GM12878 (cell line): ENCODE measurements around the gene PTCD3. TPM values are rescaled to one million over a fixed set of nuclear protein-coding genes. Genes with fewer than 3 reads are reported as not detected.

Experiments used
- ATAC-seq: fragments of 200-7000 bp; cut with Tn5 transposase; 3 replicates; pipeline ENCODE4 v1.9.1; 2020; ENCODE audit warnings: mild to moderate bottlenecking, moderate library complexity
- BruUV-seq: library from RNA; stranded (reverse); fragments of 400-500 nt; replicated peaks from 2 replicates; lab custom pipeline; 2021; lab: Mats Ljungman, UMichigan
- CTCF ChIA-PET: fragments of 300-600 bp; sonication (Branson Sonifier 250); formaldehyde crosslinking; extraction: SDS; loops from one replicate; lab custom pipeline; 2021; ENCODE audit warnings: inconsistent platforms; lab: Yijun Ruan, JAX
- POLR2A ChIA-PET: fragments of 350-600 bp; formaldehyde crosslinking; extraction: SDS; loops from one replicate; lab custom pipeline; 2021; ENCODE audit warnings: inconsistent platforms; lab: Charles Lee
- RAD21 ChIA-PET: fragments of 300-600 bp; sonication (Branson Sonifier 250); formaldehyde crosslinking; loops from one replicate; lab custom pipeline; 2023; ENCODE audit warnings: antibody characterized with exemption; ENCODE audit not compliant: unreplicated experiment; lab: Charles Lee
- SMC1A ChIA-PET: fragments of 300-600 bp; sonication (Branson Sonifier 250); formaldehyde crosslinking; loops from one replicate; lab custom pipeline; 2023; ENCODE audit not compliant: unreplicated experiment, uncharacterized antibody; lab: Charles Lee
- DNase-seq: peaks from one replicate; pipeline ENCODE4 v3.0.0-alpha.2; 2011; ENCODE audit warnings: low read depth, low spot score
- FAIRE-seq: peaks from 3 replicates; lab custom pipeline; 2011; peaks lifted over from hg19 to GRCh38; lab: Jason Lieb, UNC
- H2AFZ ChIP-seq: 2 replicates; pipeline ENCODE4 v1.6.0; 2011; ENCODE audit warnings: low read depth, low read length, control low read depth; ENCODE audit not compliant: control insufficient read depth
- H3K27ac ChIP-seq: 2 replicates; pipeline ENCODE4 v1.5.1; 2011; ENCODE audit warnings: control low read depth; ENCODE audit not compliant: control insufficient read depth, insufficient read depth
- H3K27me3 ChIP-seq, 2 experiments: replicated peaks in 1 of 2; 2 replicates each; pipeline versions ENCODE4 v1.6.0 to v1.6.1; 2011; ENCODE audit warnings: low read length in 1 of 2; ENCODE audit not compliant: control insufficient read depth in 2 of 2, insufficient read depth in 2 of 2
- H3K36me3 ChIP-seq, 2 experiments: 2 replicates each; pipeline ENCODE4 v1.5.1; 2011; ENCODE audit warnings: low read length in 1 of 2; ENCODE audit not compliant: control insufficient read depth in 2 of 2, insufficient read depth in 2 of 2
- H3K4me1 ChIP-seq: 2 replicates; pipeline ENCODE4 v1.6.1; 2011; ENCODE audit warnings: mild to moderate bottlenecking, low read length, moderate library complexity, mixed read lengths; ENCODE audit not compliant: control insufficient read depth, insufficient read depth
- H3K4me2 ChIP-seq: 2 replicates; pipeline ENCODE4 v1.6.0; 2011; ENCODE audit warnings: control low read depth; ENCODE audit not compliant: control insufficient read depth, insufficient read depth
- H3K4me3 ChIP-seq: fragments of 200-600 bp; sonication (generic); 2 replicates; pipeline ENCODE4 v1.5.1; 2016
- H3K79me2 ChIP-seq: 2 replicates; pipeline ENCODE4 v1.6.0; 2011; ENCODE audit warnings: low read length; ENCODE audit not compliant: control insufficient read depth, insufficient read depth
- H3K9ac ChIP-seq: 2 replicates; pipeline ENCODE4 v1.8.0; 2011; ENCODE audit warnings: low read length, control low read depth, mixed read lengths; ENCODE audit not compliant: control insufficient read depth, insufficient read depth
- H3K9me3 ChIP-seq: replicated peaks from 3 replicates; pipeline ENCODE4 v1.5.1; 2011; ENCODE audit warnings: mild to moderate bottlenecking, low read length; ENCODE audit not compliant: control insufficient read depth, insufficient read depth
- H4K20me1 ChIP-seq: 2 replicates; pipeline ENCODE4 v1.6.0; 2011; ENCODE audit not compliant: control insufficient read depth, insufficient read depth
- CREB1 ChIP-seq: IDR thresholded peaks from 2 replicates; pipeline ENCODE4 v1.6.1; 2012; ENCODE audit warnings: low read depth, mild to moderate bottlenecking, inconsistent platforms
- EED ChIP-seq: sonication (generic); IDR thresholded peaks from 2 replicates; pipeline ENCODE4 v1.6.1; 2016; ENCODE audit warnings: antibody characterized with exemption, low read depth
- NKRF ChIP-seq: fragments of 450-650 bp; conservative IDR thresholded peaks from 2 replicates; pipeline ENCODE4 v1.6.1; 2017; ENCODE audit warnings: mild to moderate bottlenecking, moderate library complexity
- NR2C1 ChIP-seq: fragments of 450-650 bp; IDR thresholded peaks from 2 replicates; pipeline ENCODE4 v1.6.1; 2017; ENCODE audit warnings: antibody characterized with exemption, mild to moderate bottlenecking, moderate library complexity
- POLR2A ChIP-seq: IDR thresholded peaks from 2 replicates; pipeline ENCODE4 v1.6.1; 2011; ENCODE audit warnings: low read depth, mild to moderate bottlenecking, low read length
- RAD21 ChIP-seq: IDR thresholded peaks from 2 replicates; pipeline ENCODE4 v1.6.1; 2011; ENCODE audit warnings: mild to moderate bottlenecking, low read depth, low read length, moderate library complexity; ENCODE audit not compliant: insufficient read depth
- SP1 ChIP-seq: IDR thresholded peaks from one replicate; pipeline ENCODE4 v1.6.1; 2011; ENCODE audit warnings: low read depth, low read length
- WGBS: methylation state at CpG from one replicate; pipeline ENCODE4 v1.1.6; 2016; ENCODE audit warnings: low lambda C conversion rate; ENCODE audit not compliant: insufficient replicate concordance, insufficient coverage; ENCODE audit errors: missing lambda C conversion rate; 5-methylcytosine and 5-hydroxymethylcytosine counted together
- in situ Hi-C: fragments of 300-500 bp; cut with MboI; formaldehyde crosslinking; loops from 9 replicates; pipeline ENCODE4 v1.14.3; 2018; ENCODE audit warnings: mixed read lengths
- intact Hi-C: fragments of 100-400 bp; cut with micrococcal nuclease; formaldehyde crosslinking; loops from one replicate; pipeline ENCODE4 v1.14.2; 2022; ENCODE audit not compliant: unreplicated experiment
- polyA plus RNA-seq, 11 experiments: library from polyadenylated mRNA; depleted of rRNA in 4 of 11; unstranded in 6 of 11; stranded (reverse) in 5 of 11; fragments of >200 nt; fragmentation: Nextera tagmentation in 4 of 11; fragmentation: Illumina TruSeq in 1 of 11; extraction: Ambion mirVana in 4 of 11; extraction: Trizol in 1 of 11; gene quantifications; 1 replicate in 1 of 11; 2 replicates in 10 of 11; pipeline versions ENCODE4 v1.2.1 to v1.2.3, GENCODE V29; 2011 to 2016; ENCODE audit warnings: inconsistent platforms in 2 of 11, missing spikeins in 2 of 11, low read depth in 1 of 11
- total RNA-seq, 4 experiments: library from RNA; depleted of rRNA in 3 of 4; stranded (reverse); fragments of >200 nt in 3 of 4; fragmentation: Illumina TruSeq in 1 of 4; extraction: Trizol in 1 of 4; gene quantifications; 2 replicates each; pipeline versions ENCODE4 v1.2.1 to v1.2.3, GENCODE V29; 2013 to 2021

PTCD3 gene
- total and polyA plus RNA-seq, 10 of the 15 experiments (the other 5 are each of a cell fraction or from before 2014, with no cell fraction given): 44.7 to 177 (median 127) TPM

- no peak overlapping the region for H3K4me2 ChIP-seq
- H3K4me1 ChIP-seq: no peaks in the 10 kb centered on the region
- no peaks in the 10 kb centered on the region for H3K27me3 ChIP-seq
- DNase-seq: no peak
- POLR2A ChIA-PET: interaction anchor here (0.8 to 1.3 kb wide), 2 partner anchors 14 to 42 kb away, joined by 3 to 5 read pairs; no protein-coding TSS in a partner anchor
- no peak overlapping the region for H3K27ac ChIP-seq
- H3K9ac ChIP-seq: no peak overlapping the region
- WGBS: 47% methylated on average over 3 of the region's 3 CpGs
- TF ChIP-seq POLR2A (peak; percentile 18; the same call in 1 of the 2 replicates), CREB1 (no peak)
- BruUV-seq: no TSS peak
- no peak overlapping the region for H3K4me3 ChIP-seq
- H2AFZ ChIP-seq: no peak overlapping the region
- H3K9me3 ChIP-seq: no peaks in the 10 kb centered on the region
- intact Hi-C loops: no loop called here
- SMC1A ChIA-PET: no interaction called here
- no peak for FAIRE-seq
- in situ Hi-C loops: no loop called here
- H3K79me2 ChIP-seq: no peaks in the 10 kb centered on the region
- ATAC-seq: no peak
- peaks cover 17 to 28% of the 10 kb centered on the region in 2 experiments for H3K36me3 ChIP-seq
- no peaks in the 10 kb centered on the region for H4K20me1 ChIP-seq
- RAD21 ChIA-PET: no interaction called here
- CTCF ChIA-PET: no interaction called here
These were observed 36.6 kb downstream of the PTCD3 start for GRCh38 chr2:86142436-86143257.

- ChIA-PET SMC1A (no interaction called here), POLR2A (interaction anchor here (0.8 to 1.3 kb wide), 2 partner anchors 15 to 41 kb away, joined by 3 to 5 read pairs; no protein-coding TSS in a partner anchor), CTCF (no interaction called here), RAD21 (no interaction called here)
- no peaks in the 10 kb centered on the region for H3K4me1 ChIP-seq
- no peak for ATAC-seq
- no peaks in the 10 kb centered on the region for H3K27me3 ChIP-seq
- H3K36me3 ChIP-seq: peaks cover 13 to 27% of the 10 kb centered on the region in 2 experiments
- DNase-seq: no peak
- in situ Hi-C loops: no loop called here
- no TSS peak for BruUV-seq
- H3K4me3 ChIP-seq: no peak overlapping the region
- no peak for FAIRE-seq
- no peak overlapping the region for H3K4me2 ChIP-seq
- H4K20me1 ChIP-seq: no peaks in the 10 kb centered on the region
- no peaks in the 10 kb centered on the region for H3K9me3 ChIP-seq
- no peak overlapping the region for H3K27ac ChIP-seq
- no peak overlapping the region for H2AFZ ChIP-seq
- no peaks in the 10 kb centered on the region for H3K79me2 ChIP-seq
- H3K9ac ChIP-seq: no peak overlapping the region
- WGBS: 83% methylated on average over 6 of the region's 6 CpGs
- intact Hi-C loops: no loop called here
- no peak for TF ChIP-seq SP1
- no peak for TF ChIP-seq EED
- TF ChIP-seq RAD21: no peak
- no peak for TF ChIP-seq NKRF
- no peak for TF ChIP-seq NR2C1
- TF ChIP-seq, all 136 proteins: peak for 0
These were observed 37.3 kb downstream of the PTCD3 start for GRCh38 chr2:86143307-86143706.
